ENCODE measurements around the gene TOP3B. TPM values are rescaled to one million over a fixed set of nuclear protein-coding genes. Genes with fewer than 3 reads are reported as not detected.
A peak's percentile ranks its signal among the peaks of the same experiment; 100 is the strongest.

Gene TOP3B
- total and polyA plus RNA-seq, 10 of the 15 experiments (the other 5 are each of a cell fraction or from before 2014, with no cell fraction given) = 0.60 to 47.3 (median 33.7) TPM

GRCh38 chr22:21971858-21972275 lies 10.7 kb downstream of the TOP3B start:
- no peaks in the 10 kb centered on the region for H3K9me3 ChIP-seq (replicated peaks; ENCODE audit: control insufficient read depth, insufficient read depth, low read length)
- peaks cover 24 to 30% of the 10 kb centered on the region in 2 experiments for H3K36me3 ChIP-seq (ENCODE audit: control insufficient read depth in 2 of 2, insufficient read depth in 2 of 2, low read length in 1 of 2)
- 58% methylated on average over 7 of the region's 7 CpGs for WGBS (ENCODE audit: insufficient coverage, insufficient replicate concordance, low lambda C conversion rate, missing lambda C conversion rate)
- 0 out of 2 replicates have a peak, but pooled peaks have one; percentile 10 for TF ChIP-seq POLR2A (IDR thresholded peaks at IDR 0.05; ENCODE audit: low read depth, low read length)
- TF ChIP-seq, protein P1, sequence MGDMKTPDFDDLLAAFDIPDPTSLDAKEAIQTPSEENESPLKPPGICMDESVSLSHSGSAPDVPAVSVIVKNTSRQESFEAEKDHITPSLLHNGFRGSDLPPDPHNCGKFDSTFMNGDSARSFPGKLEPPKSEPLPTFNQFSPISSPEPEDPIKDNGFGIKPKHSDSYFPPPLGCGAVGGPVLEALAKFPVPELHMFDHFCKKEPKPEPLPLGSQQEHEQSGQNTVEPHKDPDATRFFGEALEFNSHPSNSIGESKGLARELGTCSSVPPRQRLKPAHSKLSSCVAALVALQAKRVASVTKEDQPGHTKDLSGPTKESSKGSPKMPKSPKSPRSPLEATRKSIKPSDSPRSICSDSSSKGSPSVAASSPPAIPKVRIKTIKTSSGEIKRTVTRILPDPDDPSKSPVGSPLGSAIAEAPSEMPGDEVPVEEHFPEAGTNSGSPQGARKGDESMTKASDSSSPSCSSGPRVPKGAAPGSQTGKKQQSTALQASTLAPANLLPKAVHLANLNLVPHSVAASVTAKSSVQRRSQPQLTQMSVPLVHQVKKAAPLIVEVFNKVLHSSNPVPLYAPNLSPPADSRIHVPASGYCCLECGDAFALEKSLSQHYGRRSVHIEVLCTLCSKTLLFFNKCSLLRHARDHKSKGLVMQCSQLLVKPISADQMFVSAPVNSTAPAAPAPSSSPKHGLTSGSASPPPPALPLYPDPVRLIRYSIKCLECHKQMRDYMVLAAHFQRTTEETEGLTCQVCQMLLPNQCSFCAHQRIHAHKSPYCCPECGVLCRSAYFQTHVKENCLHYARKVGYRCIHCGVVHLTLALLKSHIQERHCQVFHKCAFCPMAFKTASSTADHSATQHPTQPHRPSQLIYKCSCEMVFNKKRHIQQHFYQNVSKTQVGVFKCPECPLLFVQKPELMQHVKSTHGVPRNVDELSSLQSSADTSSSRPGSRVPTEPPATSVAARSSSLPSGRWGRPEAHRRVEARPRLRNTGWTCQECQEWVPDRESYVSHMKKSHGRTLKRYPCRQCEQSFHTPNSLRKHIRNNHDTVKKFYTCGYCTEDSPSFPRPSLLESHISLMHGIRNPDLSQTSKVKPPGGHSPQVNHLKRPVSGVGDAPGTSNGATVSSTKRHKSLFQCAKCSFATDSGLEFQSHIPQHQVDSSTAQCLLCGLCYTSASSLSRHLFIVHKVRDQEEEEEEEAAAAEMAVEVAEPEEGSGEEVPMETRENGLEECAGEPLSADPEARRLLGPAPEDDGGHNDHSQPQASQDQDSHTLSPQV (IDR thresholded peaks at IDR 0.05) = no peak
- H3K4me2 ChIP-seq (ENCODE audit: control insufficient read depth, insufficient read depth) = no peak overlapping the region
- DNase-seq (ENCODE audit: low read depth, low spot score) (no peak), FAIRE-seq (no peak), ATAC-seq (no peak)
- no peak overlapping the region for H2AFZ ChIP-seq (ENCODE audit: control insufficient read depth, low read depth, low read length)
- ChIA-PET CTCF (interaction anchor here (0.6 to 3.2 kb wide), 39 partner anchors 10 to 1163 kb away, joined by 3 to 47 read pairs (median 4); partner anchors contain the start of gene TOP3B), SMC1A (ENCODE audit: uncharacterized antibody, unreplicated experiment) (interaction anchor here (1.0 to 2.2 kb wide), 6 partner anchors 10 to 984 kb away, joined by 3 to 10 read pairs (median 6); partner anchors contain the start of gene TOP3B), RAD21 (ENCODE audit: unreplicated experiment) (interaction anchor here (0.8 to 1.8 kb wide), 9 partner anchors 58 to 1157 kb away, joined by 3 to 9 read pairs (median 4); no protein-coding TSS in a partner anchor), POLR2A (interaction anchor here (1.3 kb wide), 1 partner anchor 10 kb away, joined by 3 read pairs; no protein-coding TSS in a partner anchor)
- H4K20me1 ChIP-seq (ENCODE audit: control insufficient read depth, insufficient read depth) = no peaks in the 10 kb centered on the region
- no peak overlapping the region for H3K27ac ChIP-seq (ENCODE audit: control insufficient read depth, insufficient read depth)
- intact Hi-C loops (cut with micrococcal nuclease; ENCODE audit: unreplicated experiment) (loop anchor here (5.0 kb wide), 1 partner anchor 985 kb away; no protein-coding TSS in a partner anchor), in situ Hi-C loops (cut with MboI) (no loop called here)
- BruUV-seq (replicated peaks) = no TSS peak
- no peaks in the 10 kb centered on the region; the same call in 1 of the 2 replicates for H3K4me1 ChIP-seq (ENCODE audit: control insufficient read depth, insufficient read depth, low read length)
- no peaks in the 10 kb centered on the region for H3K27me3 ChIP-seq (replicated peaks in 1 of 2; ENCODE audit: control insufficient read depth in 2 of 2, insufficient read depth in 2 of 2, low read length in 1 of 2)
- no peaks in the 10 kb centered on the region for H3K79me2 ChIP-seq (ENCODE audit: control insufficient read depth, insufficient read depth, low read length)
- no peak overlapping the region for H3K9ac ChIP-seq (ENCODE audit: control insufficient read depth, insufficient read depth, low read length)
- H3K4me3 ChIP-seq = no peak overlapping the region
